ENCODE data around the gene PCSK5. TPM values are rescaled to one million over a fixed set of nuclear protein-coding genes. Genes with fewer than 3 reads are reported as not detected.

The PCSK5 gene
- polyA plus RNA-seq, 1 experiment, result 0.74 TPM

DNA sequence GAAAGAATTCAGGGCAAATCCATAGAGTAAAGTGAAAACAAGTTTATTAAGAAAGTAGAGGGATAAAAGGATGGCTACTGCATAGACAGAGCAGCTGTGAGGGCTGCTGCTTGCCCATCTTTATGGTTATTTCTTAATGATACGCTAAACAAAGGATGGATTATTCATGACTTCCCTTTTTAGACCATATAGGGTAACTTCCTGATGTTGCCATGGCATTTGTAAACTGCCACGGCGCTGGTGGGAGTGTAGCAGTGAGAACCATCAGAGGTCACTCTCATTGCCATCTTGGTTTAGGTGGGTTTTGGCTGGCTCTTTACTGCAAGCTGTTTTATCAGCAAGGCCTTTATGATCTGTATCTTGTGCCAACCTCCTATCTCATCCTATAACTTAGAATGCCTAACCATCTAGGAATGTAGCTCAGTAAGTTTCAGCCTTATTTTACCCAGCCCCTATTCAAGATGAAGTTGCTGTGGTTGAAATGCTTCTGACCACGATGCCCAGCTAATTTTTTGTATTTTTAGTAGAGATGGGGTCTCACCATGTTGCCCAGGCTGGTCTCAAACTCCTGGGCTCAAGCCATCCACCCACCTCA, 461.6 kb downstream of the PCSK5 start:
- TF ChIP-seq, protein P1, sequence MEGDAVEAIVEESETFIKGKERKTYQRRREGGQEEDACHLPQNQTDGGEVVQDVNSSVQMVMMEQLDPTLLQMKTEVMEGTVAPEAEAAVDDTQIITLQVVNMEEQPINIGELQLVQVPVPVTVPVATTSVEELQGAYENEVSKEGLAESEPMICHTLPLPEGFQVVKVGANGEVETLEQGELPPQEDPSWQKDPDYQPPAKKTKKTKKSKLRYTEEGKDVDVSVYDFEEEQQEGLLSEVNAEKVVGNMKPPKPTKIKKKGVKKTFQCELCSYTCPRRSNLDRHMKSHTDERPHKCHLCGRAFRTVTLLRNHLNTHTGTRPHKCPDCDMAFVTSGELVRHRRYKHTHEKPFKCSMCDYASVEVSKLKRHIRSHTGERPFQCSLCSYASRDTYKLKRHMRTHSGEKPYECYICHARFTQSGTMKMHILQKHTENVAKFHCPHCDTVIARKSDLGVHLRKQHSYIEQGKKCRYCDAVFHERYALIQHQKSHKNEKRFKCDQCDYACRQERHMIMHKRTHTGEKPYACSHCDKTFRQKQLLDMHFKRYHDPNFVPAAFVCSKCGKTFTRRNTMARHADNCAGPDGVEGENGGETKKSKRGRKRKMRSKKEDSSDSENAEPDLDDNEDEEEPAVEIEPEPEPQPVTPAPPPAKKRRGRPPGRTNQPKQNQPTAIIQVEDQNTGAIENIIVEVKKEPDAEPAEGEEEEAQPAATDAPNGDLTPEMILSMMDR (IDR thresholded peaks at IDR 0.05; ENCODE audit: insufficient read depth, low read depth, low read length), result no peak
- POLR2A ChIA-PET, result no interaction called here

DNA sequence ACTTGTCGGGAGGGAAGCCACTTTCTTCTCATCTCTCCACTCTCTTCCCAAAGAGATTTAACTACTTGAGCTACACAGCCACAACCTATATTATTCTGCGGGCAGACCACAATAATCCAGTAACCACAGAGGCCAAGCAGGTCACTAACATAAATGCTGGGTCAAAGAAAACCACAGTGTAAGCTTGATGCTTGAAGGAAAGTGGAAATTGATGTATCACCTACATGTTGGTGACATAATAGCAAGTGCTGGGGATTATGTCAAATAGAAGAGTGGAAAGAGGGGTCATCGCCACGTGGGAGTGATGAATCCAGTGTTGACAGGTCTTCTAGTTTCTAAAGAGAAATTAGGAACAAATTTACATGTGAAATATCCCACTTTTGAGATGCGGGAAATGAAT, 462.8 kb downstream of the PCSK5 start:
- ChIA-PET POLR2A (no interaction called here), CTCF (interaction anchor here (0.9 kb wide), 1 partner anchor 41 kb away, joined by 4 read pairs; the partner anchor contains the start of gene RFK)
- Histone ChIP-seq H3K4me3 (ENCODE audit: low read depth, low read length) (no peak overlapping the region), H3K27me3 (ENCODE audit: control insufficient read depth, insufficient read depth, low read length) (no peaks in the 10 kb centered on the region), H3K36me3 (ENCODE audit: control insufficient read depth, insufficient read depth, low read length) (no peaks in the 10 kb centered on the region)
- TF ChIP-seq, protein P1 (IDR thresholded peaks at IDR 0.05; ENCODE audit: insufficient read depth, low read depth, low read length), result no peak
- no peak for DNase-seq (ENCODE audit: low read depth)

More for the DNA sequence above, 461.6 kb downstream of the PCSK5 start:
- no peaks in the 10 kb centered on the region for H3K27me3 ChIP-seq (ENCODE audit: control insufficient read depth, insufficient read depth, low read length)
- CTCF ChIA-PET, result no interaction called here
- no peaks in the 10 kb centered on the region for H3K36me3 ChIP-seq (ENCODE audit: control insufficient read depth, insufficient read depth, low read length)
- no peak overlapping the region for H3K4me3 ChIP-seq (ENCODE audit: low read depth, low read length)
- no peak for DNase-seq (ENCODE audit: low read depth)

DNA sequence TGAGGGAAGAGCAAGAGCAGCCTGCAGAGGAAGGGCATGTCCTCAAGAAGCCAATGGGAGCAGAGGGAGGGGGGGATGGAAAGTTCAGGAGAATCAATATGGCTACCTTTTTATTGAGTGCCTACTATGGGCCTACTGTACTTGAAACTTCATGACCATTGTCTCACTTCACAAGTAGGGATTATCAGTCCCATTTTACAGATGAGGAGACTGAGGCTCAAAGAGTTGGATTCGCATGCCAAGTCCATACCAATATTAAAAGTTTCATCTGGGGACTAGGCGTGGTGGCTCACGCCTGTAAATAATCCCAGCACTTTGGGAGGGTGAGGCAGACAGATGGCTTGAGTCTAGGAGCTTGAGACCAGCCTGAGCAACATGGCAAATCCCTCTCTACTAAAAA, 463.7 kb downstream of the PCSK5 start:
- POLR2A ChIA-PET, result no interaction called here
- TF ChIP-seq, protein P1 (IDR thresholded peaks at IDR 0.05; ENCODE audit: insufficient read depth, low read depth, low read length), result no peak
- Histone ChIP-seq H3K36me3 (ENCODE audit: control insufficient read depth, insufficient read depth, low read length) (no peaks in the 10 kb centered on the region), H3K27me3 (ENCODE audit: control insufficient read depth, insufficient read depth, low read length) (no peaks in the 10 kb centered on the region), H3K4me3 (ENCODE audit: low read depth, low read length) (no peak overlapping the region)
- no peak for DNase-seq (ENCODE audit: low read depth)
- CTCF ChIA-PET, result no interaction called here

DNA sequence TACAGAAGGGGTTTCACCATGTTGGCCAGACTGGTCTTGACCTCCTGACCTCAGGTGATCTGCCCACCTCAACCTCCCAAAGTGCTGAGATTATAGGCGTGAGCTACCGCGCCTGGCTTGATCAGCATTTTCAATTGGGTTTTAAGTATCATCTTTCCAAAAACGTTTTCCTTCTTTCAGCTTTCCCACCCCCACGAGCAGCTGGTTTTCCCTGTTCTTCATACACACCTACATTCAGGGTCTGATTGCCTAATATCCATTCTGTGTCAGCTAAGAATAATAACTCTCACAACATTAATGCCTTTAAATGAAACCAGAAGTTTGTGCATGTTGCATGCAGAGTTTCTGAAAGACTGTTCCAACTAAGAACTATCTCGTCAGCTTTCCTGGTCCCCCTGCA, 465.4 kb downstream of the PCSK5 start:
- ChIA-PET CTCF (no interaction called here), POLR2A (no interaction called here)
- Histone ChIP-seq H3K4me3 (ENCODE audit: low read depth, low read length) (no peak overlapping the region), H3K27me3 (ENCODE audit: control insufficient read depth, insufficient read depth, low read length) (no peaks in the 10 kb centered on the region), H3K36me3 (ENCODE audit: control insufficient read depth, insufficient read depth, low read length) (no peaks in the 10 kb centered on the region)
- TF ChIP-seq, protein P1 (IDR thresholded peaks at IDR 0.05; ENCODE audit: insufficient read depth, low read depth, low read length), result no peak
- no peak for DNase-seq (ENCODE audit: low read depth)

DNA sequence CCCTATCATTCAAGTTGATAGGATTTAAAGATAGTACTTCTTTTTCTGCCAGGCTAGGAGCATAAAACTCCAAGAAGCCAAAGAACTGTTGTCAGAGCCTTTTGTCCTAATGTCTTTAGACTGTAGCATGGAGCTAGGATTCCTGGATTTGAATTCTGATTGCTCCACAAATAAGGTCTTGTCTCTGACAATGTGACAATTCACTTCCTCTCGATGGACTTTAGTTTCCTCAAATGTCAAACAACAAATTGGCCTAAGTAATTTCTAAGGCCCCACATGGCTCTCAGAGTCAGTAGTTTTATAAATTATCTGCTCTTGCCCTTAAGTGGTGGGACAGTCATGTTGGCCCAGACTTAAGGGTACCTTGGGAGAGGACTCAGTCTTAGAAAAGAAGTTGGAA, 467.1 kb downstream of the PCSK5 start:
- H3K27me3 ChIP-seq (ENCODE audit: control insufficient read depth, insufficient read depth, low read length), result no peaks in the 10 kb centered on the region
- DNase-seq (ENCODE audit: low read depth), result no peak
- no peaks in the 10 kb centered on the region for H3K36me3 ChIP-seq (ENCODE audit: control insufficient read depth, insufficient read depth, low read length)
- no peak overlapping the region for H3K4me3 ChIP-seq (ENCODE audit: low read depth, low read length)
- CTCF ChIA-PET, result interaction anchor here (0.8 kb wide), 1 partner anchor 12 kb away, joined by 5 read pairs; no protein-coding TSS in a partner anchor
- POLR2A ChIA-PET, result interaction anchor here (0.7 kb wide), 1 partner anchor 26 kb away, joined by 3 read pairs; no protein-coding TSS in a partner anchor
- TF ChIP-seq, protein P1 (IDR thresholded peaks at IDR 0.05; ENCODE audit: insufficient read depth, low read depth, low read length), result no peak
